ENCODE data around the gene FBXL7. TPM values are rescaled to one million over a fixed set of nuclear protein-coding genes. Genes with fewer than 3 reads are reported as not detected.

Gene FBXL7
- polyA plus RNA-seq, 1 donor (not counting 4 experiments of a cell fraction or from before 2014, with no cell fraction given): 0.22 TPM

- Histone ChIP-seq H3K9ac (ENCODE audit: control insufficient read depth, extremely low read depth, insufficient read depth, low read length) (no peak overlapping the region), H3K9me1 (ENCODE audit: control insufficient read depth, extremely low read depth, insufficient read depth, low read length) (no peaks in the 10 kb centered on the region), H3K4me1 (ENCODE audit: control insufficient read depth, extremely low read depth, insufficient read depth, low read length) (no peaks in the 10 kb centered on the region), H3K27me3 (ENCODE audit: control insufficient read depth, extremely low read depth, insufficient read depth, low read length) (no peaks in the 10 kb centered on the region), H3K79me2 (ENCODE audit: control insufficient read depth, insufficient read depth, low read length) (no peaks in the 10 kb centered on the region), H3K4me2 (ENCODE audit: control insufficient read depth, extremely low read depth, insufficient read depth, low read depth, low read length) (no peak overlapping the region), H4K20me1 (ENCODE audit: control insufficient read depth, extremely low read depth, insufficient read depth, low read length) (no peaks in the 10 kb centered on the region), H3K4me3 (ENCODE audit: control insufficient read depth in 2 of 3, extremely low read depth in 1 of 3, insufficient read depth in 2 of 3, low read depth in 1 of 3, low read length in 3 of 3) (no peak overlapping the region), H3K9me3 (ENCODE audit: control insufficient read depth, low read depth, low read length) (peaks cover 6% of the 10 kb centered on the region), H3K27ac (ENCODE audit: control insufficient read depth, insufficient read depth, low read length) (no peak overlapping the region), H2AFZ (ENCODE audit: control insufficient read depth, low read length) (no peak overlapping the region), H3K36me3 (ENCODE audit: control insufficient read depth in 2 of 2, extremely low read depth in 1 of 2, insufficient read depth in 2 of 2, low read length in 2 of 2) (no peaks in the 10 kb centered on the region)
- TF ChIP-seq CTCF (optimal IDR thresholded peaks at IDR 0.05 in 1 of 3, IDR thresholded peaks at IDR 0.05 in 1 of 3, conservative IDR thresholded peaks at IDR 0.05 in 1 of 3; ENCODE audit: extremely low read depth in 1 of 3, insufficient read depth in 2 of 3, low read length in 3 of 3) (no peak), EZH2 (IDR thresholded peaks at IDR 0.05; ENCODE audit: low read length) (no peak)
- dilution Hi-C loops (cut with MboI; ENCODE audit: extremely low pct_ligation_motif_present, low sequenced_read_pairs): no loop called here
- no peak for FAIRE-seq
- no peak for DNase-seq (ENCODE audit: low read depth, low spot score)
Measured at GRCh38 chr5:15933259-15934207, 433.6 kb downstream of the FBXL7 start.

- Histone ChIP-seq H3K9me1 (ENCODE audit: control insufficient read depth, extremely low read depth, insufficient read depth, low read length) (no peaks in the 10 kb centered on the region), H3K27me3 (ENCODE audit: control insufficient read depth, extremely low read depth, insufficient read depth, low read length) (no peaks in the 10 kb centered on the region), H3K36me3 (ENCODE audit: control insufficient read depth in 2 of 2, extremely low read depth in 1 of 2, insufficient read depth in 2 of 2, low read length in 2 of 2) (no peaks in the 10 kb centered on the region), H4K20me1 (ENCODE audit: control insufficient read depth, extremely low read depth, insufficient read depth, low read length) (no peaks in the 10 kb centered on the region), H3K4me3 (ENCODE audit: control insufficient read depth in 2 of 3, extremely low read depth in 1 of 3, insufficient read depth in 2 of 3, low read depth in 1 of 3, low read length in 3 of 3) (no peak overlapping the region), H3K27ac (ENCODE audit: control insufficient read depth, insufficient read depth, low read length) (no peak overlapping the region), H3K4me2 (ENCODE audit: control insufficient read depth, extremely low read depth, insufficient read depth, low read depth, low read length) (no peak overlapping the region), H3K4me1 (ENCODE audit: control insufficient read depth, extremely low read depth, insufficient read depth, low read length) (no peaks in the 10 kb centered on the region), H3K79me2 (ENCODE audit: control insufficient read depth, insufficient read depth, low read length) (no peaks in the 10 kb centered on the region), H2AFZ (ENCODE audit: control insufficient read depth, low read length) (no peak overlapping the region), H3K9me3 (ENCODE audit: control insufficient read depth, low read depth, low read length) (peaks cover 6% of the 10 kb centered on the region), H3K9ac (ENCODE audit: control insufficient read depth, extremely low read depth, insufficient read depth, low read length) (no peak overlapping the region)
- dilution Hi-C loops (cut with MboI; ENCODE audit: extremely low pct_ligation_motif_present, low sequenced_read_pairs): no loop called here
- FAIRE-seq (no peak), DNase-seq (ENCODE audit: low read depth, low spot score) (no peak)
- TF ChIP-seq EZH2 (IDR thresholded peaks at IDR 0.05; ENCODE audit: low read length) (no peak), CTCF (optimal IDR thresholded peaks at IDR 0.05 in 1 of 3, IDR thresholded peaks at IDR 0.05 in 1 of 3, conservative IDR thresholded peaks at IDR 0.05 in 1 of 3; ENCODE audit: extremely low read depth in 1 of 3, insufficient read depth in 2 of 3, low read length in 3 of 3) (no peak)
Measured at GRCh38 chr5:15936505-15937245, 436.7 kb downstream of the FBXL7 start.
